ENCODE measurements around the gene LRRFIP2. TPM values are rescaled to one million over a fixed set of nuclear protein-coding genes. Genes with fewer than 3 reads are reported as not detected.
"Not testable (repeated sequence)": the region's sequence is repeated elsewhere in the genome, so short reads cannot be mapped to it uniquely, and the experiment has no call there.

The LRRFIP2 gene
- total and polyA plus RNA-seq, 9 donors = 35.5 to 81.1 (median 48.3) TPM

DNA sequence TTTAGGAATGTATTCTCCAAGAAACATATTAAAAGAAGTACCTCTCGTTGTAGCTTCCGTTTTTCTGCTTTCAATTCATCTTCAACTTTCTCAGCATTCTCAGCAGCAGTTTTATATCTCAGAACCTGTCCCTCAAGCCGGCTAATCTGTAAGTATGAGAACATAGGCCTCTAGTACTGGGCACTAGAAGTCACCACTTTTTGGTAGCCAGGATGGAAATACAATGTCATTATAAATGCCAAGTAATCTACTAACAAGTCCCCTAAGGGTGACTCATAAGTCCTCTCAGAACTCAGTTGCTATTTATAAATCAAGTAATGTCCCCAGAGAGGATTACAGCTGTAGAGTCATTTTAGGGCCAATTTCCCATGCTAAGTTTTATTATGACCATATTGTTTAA is 120.0 kb downstream of the LRRFIP2 start:
- DNase-seq = no peak
- H3K27ac ChIP-seq = no peak overlapping the region
- no peak for TF ChIP-seq POLR2A (IDR thresholded peaks at IDR 0.05)
- TF ChIP-seq, protein P1, sequence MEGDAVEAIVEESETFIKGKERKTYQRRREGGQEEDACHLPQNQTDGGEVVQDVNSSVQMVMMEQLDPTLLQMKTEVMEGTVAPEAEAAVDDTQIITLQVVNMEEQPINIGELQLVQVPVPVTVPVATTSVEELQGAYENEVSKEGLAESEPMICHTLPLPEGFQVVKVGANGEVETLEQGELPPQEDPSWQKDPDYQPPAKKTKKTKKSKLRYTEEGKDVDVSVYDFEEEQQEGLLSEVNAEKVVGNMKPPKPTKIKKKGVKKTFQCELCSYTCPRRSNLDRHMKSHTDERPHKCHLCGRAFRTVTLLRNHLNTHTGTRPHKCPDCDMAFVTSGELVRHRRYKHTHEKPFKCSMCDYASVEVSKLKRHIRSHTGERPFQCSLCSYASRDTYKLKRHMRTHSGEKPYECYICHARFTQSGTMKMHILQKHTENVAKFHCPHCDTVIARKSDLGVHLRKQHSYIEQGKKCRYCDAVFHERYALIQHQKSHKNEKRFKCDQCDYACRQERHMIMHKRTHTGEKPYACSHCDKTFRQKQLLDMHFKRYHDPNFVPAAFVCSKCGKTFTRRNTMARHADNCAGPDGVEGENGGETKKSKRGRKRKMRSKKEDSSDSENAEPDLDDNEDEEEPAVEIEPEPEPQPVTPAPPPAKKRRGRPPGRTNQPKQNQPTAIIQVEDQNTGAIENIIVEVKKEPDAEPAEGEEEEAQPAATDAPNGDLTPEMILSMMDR (IDR thresholded peaks at IDR 0.05) = no peak
- no peak for TF ChIP-seq EP300 (IDR thresholded peaks at IDR 0.05)
- H3K27me3 ChIP-seq = no peaks in the 10 kb centered on the region
- no peak overlapping the region for H3K4me3 ChIP-seq
- H3K4me1 ChIP-seq (ENCODE audit: insufficient read depth) = peaks cover 6% of the 10 kb centered on the region
- WGBS, 3 donors = 54 to 68% (median 63%) methylated on average over 3 of the region's 3 CpGs
- intact Hi-C loops (cut with DNase I) = no loop called here
- no peaks in the 10 kb centered on the region for H3K36me3 ChIP-seq
- no peaks in the 10 kb centered on the region for H3K9me3 ChIP-seq

- Histone ChIP-seq H3K27me3 (no peaks in the 10 kb centered on the region), H3K4me3 (no peak overlapping the region), H3K4me1 (ENCODE audit: insufficient read depth) (peaks cover 8% of the 10 kb centered on the region), H3K9me3 (no peaks in the 10 kb centered on the region), H3K27ac (no peak overlapping the region), H3K36me3 (no peaks in the 10 kb centered on the region)
- no peak for TF ChIP-seq POLR2A (IDR thresholded peaks at IDR 0.05)
- WGBS, 3 donors = 88 to 96% (median 91%) methylated on average over 2 of the region's 2 CpGs
- intact Hi-C loops (cut with DNase I) = no loop called here
- DNase-seq = no peak
Measured at GRCh38 chr3:37053753-37054152, 120.6 kb downstream of the LRRFIP2 start.

GRCh38 chr3:37053337-37053736 is 121.0 kb downstream of the LRRFIP2 start:
- peaks cover 8% of the 10 kb centered on the region for H3K4me1 ChIP-seq (ENCODE audit: insufficient read depth)
- WGBS, 3 donors = 42 to 58% (median 51%) methylated on average over 6 of the region's 6 CpGs
- TF ChIP-seq EP300 (IDR thresholded peaks at IDR 0.05) = no peak
- TF ChIP-seq, protein P1 (IDR thresholded peaks at IDR 0.05) = no peak
- TF ChIP-seq POLR2A (IDR thresholded peaks at IDR 0.05) = no peak
- no peaks in the 10 kb centered on the region for H3K36me3 ChIP-seq
- H3K9me3 ChIP-seq = no peaks in the 10 kb centered on the region
- no peak for DNase-seq
- intact Hi-C loops (cut with DNase I) = no loop called here
- H3K4me3 ChIP-seq = no peak overlapping the region
- H3K27me3 ChIP-seq = no peaks in the 10 kb centered on the region
- H3K27ac ChIP-seq = no peak overlapping the region

- no peak overlapping the region for H3K27ac ChIP-seq
- peaks cover 8% of the 10 kb centered on the region for H3K4me1 ChIP-seq (ENCODE audit: insufficient read depth)
- H3K36me3 ChIP-seq = no peaks in the 10 kb centered on the region
Measured at GRCh38 chr3:37052860-37053259, 121.5 kb downstream of the LRRFIP2 start.

GRCh38 chr3:37050282-37050681 is 124.1 kb downstream of the LRRFIP2 start:
- H3K4me1 ChIP-seq (ENCODE audit: insufficient read depth) = peaks cover 6% of the 10 kb centered on the region

More at GRCh38 chr3:37052860-37053259, 121.5 kb downstream of the LRRFIP2 start:
- no peak for DNase-seq
- Histone ChIP-seq H3K4me3 (no peak overlapping the region), H3K27me3 (no peaks in the 10 kb centered on the region), H3K9me3 (no peaks in the 10 kb centered on the region)
- TF ChIP-seq, protein P1 (IDR thresholded peaks at IDR 0.05) = no peak
- no peak for TF ChIP-seq EP300 (IDR thresholded peaks at IDR 0.05)
- TF ChIP-seq POLR2A (IDR thresholded peaks at IDR 0.05) = no peak
- intact Hi-C loops (cut with DNase I) = no loop called here

DNA sequence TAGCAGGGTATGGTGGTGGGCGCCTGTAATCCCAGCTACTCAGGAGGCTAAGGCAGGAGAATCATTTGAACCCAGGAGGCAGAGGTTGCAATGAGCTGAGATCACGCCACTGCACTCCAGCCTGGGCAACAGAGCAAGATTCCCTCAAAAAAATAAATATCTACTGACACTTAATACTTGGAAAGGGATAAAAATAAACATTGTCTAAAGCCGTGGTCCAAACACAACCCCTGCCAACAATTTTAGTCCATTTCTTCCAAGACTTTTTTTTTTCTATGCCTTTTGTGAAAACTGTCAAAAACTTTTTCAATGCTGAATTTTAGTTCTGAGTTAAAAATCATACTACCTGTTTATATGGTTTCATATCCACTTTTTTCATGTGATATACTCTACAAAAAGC is 131.7 kb downstream of the LRRFIP2 start:
- H3K4me1 ChIP-seq (ENCODE audit: insufficient read depth); H3K4me3 ChIP-seq; H3K27me3 ChIP-seq; intact Hi-C loops (cut with DNase I); H3K27ac ChIP-seq; H3K36me3 ChIP-seq; DNase-seq; H3K9me3 ChIP-seq: not testable (repeated sequence)
- WGBS, 3 donors = 41 to 47% (median 43%) methylated on average over 3 of the region's 3 CpGs

More at GRCh38 chr3:37050282-37050681, 124.1 kb downstream of the LRRFIP2 start:
- H3K9me3 ChIP-seq = no peaks in the 10 kb centered on the region
- intact Hi-C loops (cut with DNase I) = no loop called here
- WGBS, 3 donors = 96 to 100% (median 99%) methylated on average over 1 of the region's 1 CpG
- no peaks in the 10 kb centered on the region for H3K36me3 ChIP-seq
- H3K27me3 ChIP-seq = no peaks in the 10 kb centered on the region
- no peak for DNase-seq
- H3K4me3 ChIP-seq = no peak overlapping the region
- TF ChIP-seq EP300 (IDR thresholded peaks at IDR 0.05) (no peak), POLR2A (IDR thresholded peaks at IDR 0.05) (no peak)
- TF ChIP-seq, protein P1 (IDR thresholded peaks at IDR 0.05) = no peak
- H3K27ac ChIP-seq = no peak overlapping the region

Data from ovary (tissue), 9 donors.